ENCODE measurements around the gene LMAN1L.
A peak's percentile ranks its signal among the peaks of the same experiment; 100 is the strongest.

LMAN1L gene

DNA sequence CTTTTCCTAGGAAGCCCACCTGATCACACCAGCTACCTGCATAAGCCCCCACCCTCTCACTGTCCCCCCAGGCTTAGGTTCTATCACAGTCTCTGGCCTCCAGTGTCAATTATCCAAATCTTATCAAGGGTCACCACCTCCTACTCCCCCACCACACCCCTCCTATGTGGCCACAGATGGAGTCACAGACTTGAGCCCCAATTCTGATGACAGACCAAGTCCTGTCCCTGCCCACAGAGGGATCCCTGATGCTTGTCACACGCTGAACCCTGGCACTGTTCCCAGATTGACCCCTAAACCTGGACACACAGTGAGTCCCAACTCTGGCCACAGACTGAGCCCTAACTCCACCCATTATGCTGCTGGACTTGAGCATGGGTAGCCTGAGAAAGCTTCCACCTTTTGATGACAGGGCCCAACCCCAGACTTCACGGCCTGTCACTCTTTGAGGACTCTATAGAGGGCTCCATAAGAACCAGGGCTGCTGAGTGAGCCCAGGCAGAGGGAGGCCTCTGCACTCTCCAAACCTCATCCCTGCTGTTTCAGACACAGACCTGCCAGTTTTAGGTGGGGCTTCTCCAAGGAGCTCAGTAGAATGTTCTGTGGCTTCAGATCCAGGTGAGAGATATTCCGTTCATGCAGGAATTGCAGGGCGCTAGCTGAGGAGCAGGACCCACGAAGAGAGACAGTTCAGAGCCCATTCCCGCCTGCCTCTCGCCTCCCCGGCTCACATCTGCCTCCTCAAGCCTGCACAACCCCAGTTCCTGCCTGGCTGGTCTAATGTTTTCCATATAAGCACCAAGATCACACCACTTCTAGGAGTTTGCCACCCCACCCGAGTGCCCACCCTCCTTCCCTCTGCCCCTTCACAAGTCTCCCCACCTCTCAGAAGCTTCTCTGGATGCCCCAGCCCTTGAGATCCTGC is 28.5 kb downstream of the LMAN1L start:
- Histone ChIP-seq H3K4me1 (ENCODE audit: insufficient read depth, poor library complexity, severe bottlenecking) (peaks cover 4% of the 10 kb centered on the region), H3K9me3 (ENCODE audit: severe bottlenecking) (no peaks in the 10 kb centered on the region), H3K27me3 (ENCODE audit: insufficient read depth, poor library complexity, severe bottlenecking) (no peaks in the 10 kb centered on the region), H3K27ac (ENCODE audit: poor library complexity, severe bottlenecking) (no peak overlapping the region), H3K4me3 (ENCODE audit: severe bottlenecking) (no peak overlapping the region), H3K36me3 (ENCODE audit: low read depth) (peaks cover 3% of the 10 kb centered on the region; the same call in 1 of the 2 replicates)
- DNase-seq (ENCODE audit: low spot score), result peak; percentile 65
- ATAC-seq (ENCODE audit: low read depth), result no peak
- TF ChIP-seq, protein P1, sequence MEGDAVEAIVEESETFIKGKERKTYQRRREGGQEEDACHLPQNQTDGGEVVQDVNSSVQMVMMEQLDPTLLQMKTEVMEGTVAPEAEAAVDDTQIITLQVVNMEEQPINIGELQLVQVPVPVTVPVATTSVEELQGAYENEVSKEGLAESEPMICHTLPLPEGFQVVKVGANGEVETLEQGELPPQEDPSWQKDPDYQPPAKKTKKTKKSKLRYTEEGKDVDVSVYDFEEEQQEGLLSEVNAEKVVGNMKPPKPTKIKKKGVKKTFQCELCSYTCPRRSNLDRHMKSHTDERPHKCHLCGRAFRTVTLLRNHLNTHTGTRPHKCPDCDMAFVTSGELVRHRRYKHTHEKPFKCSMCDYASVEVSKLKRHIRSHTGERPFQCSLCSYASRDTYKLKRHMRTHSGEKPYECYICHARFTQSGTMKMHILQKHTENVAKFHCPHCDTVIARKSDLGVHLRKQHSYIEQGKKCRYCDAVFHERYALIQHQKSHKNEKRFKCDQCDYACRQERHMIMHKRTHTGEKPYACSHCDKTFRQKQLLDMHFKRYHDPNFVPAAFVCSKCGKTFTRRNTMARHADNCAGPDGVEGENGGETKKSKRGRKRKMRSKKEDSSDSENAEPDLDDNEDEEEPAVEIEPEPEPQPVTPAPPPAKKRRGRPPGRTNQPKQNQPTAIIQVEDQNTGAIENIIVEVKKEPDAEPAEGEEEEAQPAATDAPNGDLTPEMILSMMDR (IDR thresholded peaks at IDR 0.05; ENCODE audit: poor library complexity, severe bottlenecking), result no peak

DNA sequence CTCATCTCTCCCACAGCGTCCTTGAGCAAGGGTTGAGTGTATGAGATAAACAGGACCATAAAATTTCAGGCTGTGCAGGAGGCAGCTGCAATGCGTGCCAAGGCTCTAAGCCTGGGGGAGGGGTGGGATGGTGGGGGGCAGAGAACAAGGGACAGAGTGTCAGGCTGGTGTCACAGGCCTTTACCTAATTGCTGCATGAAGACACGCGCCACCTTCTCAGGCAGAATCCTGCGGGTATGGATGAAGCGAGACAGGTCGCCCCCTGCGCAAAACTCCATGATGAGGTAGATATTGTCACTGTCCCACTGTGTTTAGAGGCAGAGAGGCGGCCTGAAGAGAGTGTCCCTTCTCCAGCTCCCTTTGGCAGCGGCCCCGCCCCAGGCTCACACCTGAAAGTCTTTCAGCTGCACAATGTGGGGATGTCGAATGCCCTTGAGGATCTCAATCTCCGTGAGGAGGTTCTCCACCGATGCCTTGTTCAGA is 29.3 kb downstream of the LMAN1L start:
- ATAC-seq (ENCODE audit: low read depth), result no peak

DNA sequence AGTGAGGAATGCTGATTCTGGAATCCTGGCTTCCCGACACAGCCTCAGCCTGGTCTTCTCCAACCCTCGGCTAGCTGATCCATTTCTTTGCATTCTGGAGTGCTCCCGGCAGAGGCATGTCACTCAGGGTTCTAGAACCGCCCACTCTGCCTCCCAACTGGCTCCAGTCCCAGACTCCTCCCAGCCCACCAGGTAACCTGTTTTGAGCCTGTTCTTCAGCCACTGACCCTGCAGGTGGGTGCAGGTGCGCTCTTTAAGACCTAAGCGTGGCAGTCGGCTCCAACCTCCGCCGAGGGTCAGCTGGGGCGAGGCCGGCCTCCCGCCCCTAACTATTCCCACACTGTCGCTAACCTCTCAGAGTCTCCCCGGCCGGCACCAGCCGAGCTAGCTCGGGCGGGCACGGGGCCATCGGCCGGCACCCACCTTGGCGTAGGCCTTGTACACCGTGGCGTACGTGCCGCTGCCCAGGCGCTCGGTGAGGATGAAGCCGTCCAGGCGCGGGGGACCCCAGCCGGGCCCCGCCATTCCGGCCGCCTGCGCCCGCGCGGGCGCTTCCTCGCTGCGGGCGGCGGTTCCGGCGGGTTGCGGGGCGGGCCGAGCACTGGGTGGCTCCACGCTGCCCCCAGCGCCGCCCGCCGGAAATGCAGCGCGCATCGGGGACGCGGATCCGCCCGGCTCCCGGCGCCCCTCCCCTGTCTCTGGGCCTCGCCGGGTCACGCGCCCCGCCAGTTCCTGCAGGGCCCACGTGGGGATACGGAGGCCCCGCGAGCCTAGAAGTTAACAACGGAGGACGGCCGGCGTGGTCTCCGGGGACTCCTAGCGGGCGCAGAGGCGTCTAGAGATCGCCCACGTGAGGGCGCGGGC is 30.2 kb downstream of the LMAN1L start, which contains the start of gene ULK3:
TSS of gene ULK3 (minus strand) at position 576 of the 864 bp plus-strand sequence. CDS start at position 525, 51 bp downstream.
- ATAC-seq (ENCODE audit: low read depth), result peak; percentile 85

More for the DNA sequence above, 29.3 kb downstream of the LMAN1L start:
- DNase-seq (ENCODE audit: low spot score), result peak; percentile 67
- Histone ChIP-seq H3K27me3 (ENCODE audit: insufficient read depth, poor library complexity, severe bottlenecking) (no peaks in the 10 kb centered on the region), H3K4me1 (ENCODE audit: insufficient read depth, poor library complexity, severe bottlenecking) (peaks cover 4% of the 10 kb centered on the region), H3K27ac (ENCODE audit: poor library complexity, severe bottlenecking) (no peak overlapping the region), H3K36me3 (ENCODE audit: low read depth) (peaks cover 3% of the 10 kb centered on the region; the same call in 1 of the 2 replicates), H3K9me3 (ENCODE audit: severe bottlenecking) (no peaks in the 10 kb centered on the region), H3K4me3 (ENCODE audit: severe bottlenecking) (peak overlapping the region; percentile 89)
- TF ChIP-seq, protein P1 (IDR thresholded peaks at IDR 0.05; ENCODE audit: poor library complexity, severe bottlenecking), result no peak

DNA sequence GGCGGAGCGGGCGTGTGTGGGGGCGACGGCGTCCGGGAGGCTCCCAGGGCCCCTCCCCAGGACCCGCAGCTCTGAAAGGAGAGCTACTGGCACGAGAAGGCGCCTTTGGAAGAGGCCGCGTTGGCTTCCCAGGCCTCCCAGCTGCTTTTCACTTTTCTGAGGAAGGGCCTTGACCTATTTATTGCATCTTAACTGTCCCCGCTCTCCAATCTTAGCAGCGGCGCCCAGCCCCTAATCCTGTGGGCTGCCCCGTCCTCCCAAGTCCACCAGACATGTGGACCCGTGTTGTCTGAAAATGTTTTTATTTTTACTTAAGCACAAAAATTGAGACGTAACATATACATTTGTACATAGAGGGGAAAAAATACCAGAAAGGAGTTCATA is 30.8 kb downstream of the LMAN1L start:
- Histone ChIP-seq H3K4me1 (ENCODE audit: insufficient read depth, poor library complexity, severe bottlenecking) (peaks cover 4% of the 10 kb centered on the region), H3K4me3 (ENCODE audit: severe bottlenecking) (peak overlapping the region; percentile 89), H3K36me3 (ENCODE audit: low read depth) (peaks cover 7% of the 10 kb centered on the region), H3K27me3 (ENCODE audit: insufficient read depth, poor library complexity, severe bottlenecking) (no peaks in the 10 kb centered on the region), H3K9me3 (ENCODE audit: severe bottlenecking) (no peaks in the 10 kb centered on the region), H3K27ac (ENCODE audit: poor library complexity, severe bottlenecking) (peak overlapping the region; percentile 43)
- TF ChIP-seq, protein P1 (IDR thresholded peaks at IDR 0.05; ENCODE audit: poor library complexity, severe bottlenecking), result no peak
- DNase-seq (ENCODE audit: low spot score) (no peak), ATAC-seq (ENCODE audit: low read depth) (no peak)

More for the DNA sequence above, 30.2 kb downstream of the LMAN1L start, which contains the start of gene ULK3:
- Histone ChIP-seq H3K27ac (ENCODE audit: poor library complexity, severe bottlenecking) (peak within 1 kb of the TSS; percentile 43), H3K9me3 (ENCODE audit: severe bottlenecking) (no peaks in the 10 kb centered on the region), H3K4me1 (ENCODE audit: insufficient read depth, poor library complexity, severe bottlenecking) (peaks cover 4% of the 10 kb centered on the region), H3K4me3 (ENCODE audit: severe bottlenecking) (peak within 1 kb of the TSS; percentile 89), H3K27me3 (ENCODE audit: insufficient read depth, poor library complexity, severe bottlenecking) (no peaks in the 10 kb centered on the region), H3K36me3 (ENCODE audit: low read depth) (peaks cover 3% of the 10 kb centered on the region; the same call in 1 of the 2 replicates)
- peak; percentile 93 for DNase-seq (ENCODE audit: low spot score)
- TF ChIP-seq, protein P1 (IDR thresholded peaks at IDR 0.05; ENCODE audit: poor library complexity, severe bottlenecking), result peak; percentile 99

Measured in RWPE2 (cell line).